Activated CD8-positive, alpha-beta memory T cell treated with anti-CD3 and anti-CD28 coated beads, Interleukin-2, amount 50 U/mL, for 1 hour (primary cell): ENCODE measurements around the gene TMTC1.

Experiments used
- DNase-seq: peaks from one replicate; pipeline ENCODE4 v3.0.0-alpha.2; 2020; ENCODE audit errors: extremely low read depth

Gene TMTC1

GRCh38 chr12:29451888-29452287 lies 331.9 kb downstream of the TMTC1 start:
- no peak for DNase-seq
